H9 (cell line): ENCODE data around the gene MED13L. TPM values are rescaled to one million over a fixed set of nuclear protein-coding genes. Genes with fewer than 3 reads are reported as not detected.
A peak's percentile ranks its signal among the peaks of the same experiment; 100 is the strongest.

ENCODE experiments used
- DNase-seq: peaks from one replicate; pipeline ENCODE4 v3.0.0-alpha.2; 2017
- H2AFZ ChIP-seq: one replicate; pipeline ENCODE4 v1.6.1; 2013; ENCODE audit warnings: mild to moderate bottlenecking, low read length, control low read depth, moderate library complexity
- H2AK5ac ChIP-seq: 2 replicates; pipeline ENCODE4 v1.6.1; 2013; ENCODE audit warnings: low read length, control low read depth, mixed read lengths; ENCODE audit not compliant: insufficient read length
- H2BK120ac ChIP-seq: one replicate; pipeline ENCODE4 v1.6.1; 2013; ENCODE audit warnings: low read depth, mild to moderate bottlenecking, low read length, control low read depth, inconsistent platforms; ENCODE audit not compliant: poor library complexity, severe bottlenecking
- H2BK12ac ChIP-seq: 2 replicates; pipeline ENCODE4 v1.6.1; 2013; ENCODE audit warnings: low read length, control low read depth, mixed read lengths, low read depth; ENCODE audit not compliant: insufficient read length
- H2BK15ac ChIP-seq: 2 replicates; pipeline ENCODE4 v1.6.1; 2013; ENCODE audit warnings: low read depth, low read length, control low read depth
- H2BK20ac ChIP-seq: one replicate; pipeline ENCODE4 v1.6.1; 2013; ENCODE audit warnings: low read depth, mild to moderate bottlenecking, low read length, control low read depth, inconsistent platforms; ENCODE audit not compliant: poor library complexity, severe bottlenecking
- H2BK5ac ChIP-seq: 2 replicates; pipeline ENCODE4 v1.6.1; 2013; ENCODE audit warnings: low read length, control low read depth, mixed read lengths; ENCODE audit not compliant: insufficient read length
- H3K14ac ChIP-seq: 2 replicates; pipeline ENCODE4 v1.6.1; 2013; ENCODE audit warnings: low read length, control low read depth; ENCODE audit not compliant: insufficient read depth
- H3K18ac ChIP-seq: 2 replicates; pipeline ENCODE4 v1.6.1; 2013; ENCODE audit warnings: low read depth, mild to moderate bottlenecking, mixed read lengths, low read length, control low read depth; ENCODE audit not compliant: insufficient read length
- H3K23ac ChIP-seq: 2 replicates; pipeline ENCODE4 v1.6.1; 2013; ENCODE audit warnings: low read length, control low read depth, mixed read lengths, low read depth; ENCODE audit not compliant: insufficient read length
- H3K23me2 ChIP-seq: 2 replicates; pipeline ENCODE4 v1.6.1; 2013; ENCODE audit warnings: low read depth, mild to moderate bottlenecking, mixed read lengths, low read length, control low read depth; ENCODE audit not compliant: insufficient read length, poor library complexity, severe bottlenecking
- H3K27ac ChIP-seq: 2 replicates; pipeline ENCODE4 v1.5.1; 2013; ENCODE audit warnings: low read length, control low read depth, mixed read lengths, low read depth; ENCODE audit not compliant: insufficient read length
- H3K27me3 ChIP-seq: 2 replicates; pipeline ENCODE4 v1.6.1; 2013; ENCODE audit warnings: low read length, control low read depth, inconsistent platforms; ENCODE audit not compliant: insufficient read depth
- H3K4ac ChIP-seq: 2 replicates; pipeline ENCODE4 v1.6.1; 2013; ENCODE audit warnings: low read depth, mild to moderate bottlenecking, control low read depth, inconsistent platforms, low read length, moderate library complexity
- H3K4me1 ChIP-seq: 2 replicates; pipeline ENCODE4 v1.6.1; 2013; ENCODE audit warnings: low read length, control low read depth, inconsistent platforms; ENCODE audit not compliant: insufficient read depth
- H3K4me2 ChIP-seq: 2 replicates; pipeline ENCODE4 v1.6.1; 2013; ENCODE audit warnings: low read length, control low read depth, mixed read lengths; ENCODE audit not compliant: insufficient read length, insufficient read depth
- H3K56ac ChIP-seq: 2 replicates; pipeline ENCODE4 v1.6.1; 2013; ENCODE audit warnings: low read depth, mild to moderate bottlenecking, mixed read lengths, low read length, control low read depth; ENCODE audit not compliant: insufficient read length
- H3K79me1 ChIP-seq: 2 replicates; pipeline ENCODE4 v1.6.1; 2013; ENCODE audit warnings: low read depth, mild to moderate bottlenecking, moderate library complexity, low read length, control low read depth, inconsistent platforms; ENCODE audit not compliant: insufficient read depth, poor library complexity, severe bottlenecking
- H3K79me2 ChIP-seq: 2 replicates; pipeline ENCODE4 v1.6.1; 2013; ENCODE audit warnings: low read length, control low read depth, inconsistent platforms; ENCODE audit not compliant: insufficient read depth
- H3K9ac ChIP-seq: 2 replicates; pipeline ENCODE4 v1.6.1; 2013; ENCODE audit warnings: low read length, control low read depth, mixed read lengths; ENCODE audit not compliant: insufficient read length; ENCODE audit errors: extremely low read depth
- H3K9me3 ChIP-seq: one replicate; pipeline ENCODE4 v1.6.1; 2013; ENCODE audit warnings: low read depth, low read length, inconsistent platforms; ENCODE audit not compliant: control insufficient read depth
- H3T11ph ChIP-seq: one replicate; pipeline ENCODE4 v1.6.1; 2013; ENCODE audit warnings: mild to moderate bottlenecking, low read length, control low read depth, inconsistent platforms
- H4K20me1 ChIP-seq: one replicate; pipeline ENCODE4 v1.6.1; 2013; ENCODE audit not compliant: control insufficient read depth, insufficient read length, insufficient read depth
- H4K5ac ChIP-seq: 2 replicates; pipeline ENCODE4 v1.6.1; 2013; ENCODE audit warnings: low read depth, mild to moderate bottlenecking, mixed read lengths, low read length, control low read depth; ENCODE audit not compliant: insufficient read length
- H4K8ac ChIP-seq: replicated peaks from 2 replicates; pipeline ENCODE4 v1.6.1; 2013; ENCODE audit warnings: low read length, control low read depth, mixed read lengths, low read depth; ENCODE audit not compliant: insufficient read length
- H4K91ac ChIP-seq: 2 replicates; pipeline ENCODE4 v1.6.1; 2013; ENCODE audit warnings: low read depth, mild to moderate bottlenecking, moderate library complexity, mixed read lengths, low read length, control low read depth; ENCODE audit not compliant: insufficient read length
- H3K27ac Mint-ChIP-seq, 3 experiments: 2 replicates in 2 of 3; 3 replicates in 1 of 3; pipeline ENCODE4 v1.8.0; 2020 to 2021; ENCODE audit warnings: mixed read lengths in 3 of 3, mild to moderate bottlenecking in 1 of 3, moderate library complexity in 1 of 3
- H3K27me3 Mint-ChIP-seq: 2 replicates; pipeline ENCODE4 v1.8.0; 2021; ENCODE audit warnings: low read depth, mild to moderate bottlenecking, moderate library complexity, mixed read lengths
- H3K36me3 Mint-ChIP-seq, 3 experiments: 2 replicates in 2 of 3; 3 replicates in 1 of 3; pipeline ENCODE4 v1.8.0; 2020 to 2021; ENCODE audit warnings: low read depth in 3 of 3, mixed read lengths in 3 of 3; ENCODE audit not compliant: insufficient read depth in 1 of 3
- H3K4me1 Mint-ChIP-seq, 2 experiments: 2 replicates each; pipeline ENCODE4 v1.8.0; 2020; ENCODE audit warnings: mixed read lengths in 2 of 2
- H3K4me3 Mint-ChIP-seq, 2 experiments: 2 replicates in 1 of 2; 3 replicates in 1 of 2; pipeline ENCODE4 v1.8.0; 2020 to 2021; ENCODE audit warnings: mild to moderate bottlenecking in 2 of 2, mixed read lengths in 2 of 2, moderate library complexity in 1 of 2
- H3K9me3 Mint-ChIP-seq, 2 experiments: 2 replicates in 1 of 2; 3 replicates in 1 of 2; pipeline ENCODE4 v1.8.0; 2020; ENCODE audit warnings: mild to moderate bottlenecking in 2 of 2, mixed read lengths in 2 of 2, moderate library complexity in 1 of 2
- CTCF ChIP-seq: fragments of 200-600 bp; sonication (generic); conservative IDR thresholded peaks from 3 replicates; pipeline ENCODE4 v1.8.0; 2021; ENCODE audit warnings: antibody characterized with exemption, mild to moderate bottlenecking
- WGBS: extraction: QIAGEN DNeasy Blood & Tissue Kit; methylation state at CpG from one replicate; pipeline ENCODE4 v1.1.7; 2013; ENCODE audit warnings: missing lambda C conversion rate, low lambda C conversion rate, mixed read lengths; ENCODE audit not compliant: insufficient read length; ENCODE audit errors: extremely low coverage; 5-methylcytosine and 5-hydroxymethylcytosine counted together
- total RNA-seq: library from RNA; stranded (reverse); gene quantifications from 2 replicates; pipeline ENCODE4 v1.2.1, GENCODE V29; 2021

MED13L gene
- total RNA-seq, 1 experiment from 2014 or later = 52.4 TPM

DNA sequence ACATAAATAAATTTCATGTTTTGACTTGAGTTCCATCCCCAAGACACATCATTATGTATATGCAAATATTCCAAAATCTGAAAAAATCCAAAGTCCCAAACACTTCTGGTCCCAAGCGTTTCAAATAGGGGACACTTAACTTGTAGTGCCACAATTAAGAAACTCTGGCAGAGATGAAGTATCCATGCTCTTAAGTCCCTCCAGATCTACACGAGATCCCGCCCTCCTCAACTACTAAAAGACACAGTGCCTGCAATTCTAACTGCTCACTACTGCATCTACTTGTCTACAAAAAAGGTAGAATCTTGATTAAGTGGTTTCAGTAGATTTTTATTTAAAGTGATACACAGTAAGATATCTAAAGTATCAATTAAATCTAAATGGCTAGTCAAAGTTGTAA is 97.0 kb downstream of the MED13L start:
- Histone ChIP-seq H4K20me1 (no peaks in the 10 kb centered on the region), H3K79me1 (no peaks in the 10 kb centered on the region), H2BK12ac (no peak overlapping the region), H4K5ac (no peak overlapping the region), H3K9ac (no peak overlapping the region), H3K27ac (no peak overlapping the region), H2AK5ac (no peak overlapping the region), H2BK120ac (no peak overlapping the region), H3K18ac (no peak overlapping the region), H3K23me2 (no peaks in the 10 kb centered on the region), H3K14ac (no peak overlapping the region), H2AFZ (no peak overlapping the region), H4K91ac (no peak overlapping the region), H3K79me2 (0 out of 2 replicates have a peak, but pooled peaks cover 2% of the 10 kb centered on the region), H3T11ph (no peak overlapping the region), H4K8ac (no peak overlapping the region), H3K4me1 (no peaks in the 10 kb centered on the region), H3K4ac (no peak overlapping the region), H2BK15ac (no peak overlapping the region), H3K27me3 (no peaks in the 10 kb centered on the region), H3K9me3 (no peaks in the 10 kb centered on the region), H2BK5ac (no peak overlapping the region), H3K23ac (no peak overlapping the region), H3K4me2 (no peak overlapping the region), H3K56ac (no peak overlapping the region), H2BK20ac (no peak overlapping the region)
- Mint-ChIP-seq H3K27me3 (no peaks in the 10 kb centered on the region), H3K27ac (peak overlapping the region in 1 of 3 experiments; percentile 11; a peak in 1 of 7 replicates), H3K9me3 (no peaks in the 10 kb centered on the region), H3K4me3 (no peak overlapping the region), H3K36me3 (no peaks in the 10 kb centered on the region), H3K4me1 (peaks cover 31 to 38% of the 10 kb centered on the region in 2 experiments)
- WGBS = no CpG with 5 or more reads among the region's 3 CpGs
- DNase-seq = no peak
- TF ChIP-seq CTCF = no peak
